NT2/D1 (cell line): ENCODE results near the gene CRPPA.
"Not testable (repeated sequence)": the region's sequence is repeated elsewhere in the genome, so short reads cannot be mapped to it uniquely, and the experiment has no call there.

Experiments used
- DNase-seq: peaks from one replicate; pipeline ENCODE4 v3.0.0-alpha.2; 2011; ENCODE audit warnings: low read depth, low spot score
- H3K27me3 ChIP-seq: 2 replicates; pipeline ENCODE4 v1.6.0; 2011; ENCODE audit warnings: mild to moderate bottlenecking; ENCODE audit not compliant: insufficient read length, insufficient read depth
- H3K36me3 ChIP-seq: 2 replicates; pipeline ENCODE4 v1.6.1; 2011; ENCODE audit warnings: mild to moderate bottlenecking, low read length, mixed read lengths; ENCODE audit not compliant: insufficient read depth, insufficient read length
- H3K4me1 ChIP-seq: 2 replicates; pipeline ENCODE4 v1.5.1; 2011; ENCODE audit not compliant: insufficient read depth, insufficient read length
- H3K4me3 ChIP-seq: 2 replicates; pipeline ENCODE4 v1.5.1; 2011; ENCODE audit warnings: low read depth; ENCODE audit not compliant: insufficient read length
- H3K9ac ChIP-seq: 2 replicates; pipeline ENCODE4 v1.6.0; 2011; ENCODE audit warnings: low read depth; ENCODE audit not compliant: insufficient read length
- H3K9me3 ChIP-seq: 2 replicates; pipeline ENCODE4 v1.5.1; 2011; ENCODE audit warnings: mild to moderate bottlenecking, low read length; ENCODE audit not compliant: insufficient read depth
- SUZ12 ChIP-seq: IDR thresholded peaks from 2 replicates; pipeline ENCODE4 v1.6.1; 2011; ENCODE audit not compliant: insufficient read length, insufficient read depth; ENCODE audit errors: extremely low read depth
- YY1 ChIP-seq: IDR thresholded peaks from 2 replicates; pipeline ENCODE4 v1.6.1; 2011; ENCODE audit not compliant: insufficient read length, insufficient read depth
- ZNF274 ChIP-seq: IDR thresholded peaks from 2 replicates; pipeline ENCODE4 v1.6.1; 2011; ENCODE audit warnings: mild to moderate bottlenecking, low read depth, low read length

The CRPPA gene

GRCh38 chr7:16455591-16455990 is 34.3 kb upstream of the CRPPA start:
- H3K9ac ChIP-seq: no peak overlapping the region
- H3K27me3 ChIP-seq: no peaks in the 10 kb centered on the region
- H3K36me3 ChIP-seq: no peaks in the 10 kb centered on the region
- no peaks in the 10 kb centered on the region for H3K9me3 ChIP-seq
- TF ChIP-seq YY1: no peak
- no peak for TF ChIP-seq ZNF274
- no peak for TF ChIP-seq SUZ12
- no peak overlapping the region for H3K4me3 ChIP-seq
- no peak for DNase-seq
- no peaks in the 10 kb centered on the region for H3K4me1 ChIP-seq

GRCh38 chr7:16450366-16450765 is 29.0 kb upstream of the CRPPA start:
- H3K4me1 ChIP-seq: no peaks in the 10 kb centered on the region
- no peaks in the 10 kb centered on the region for H3K36me3 ChIP-seq
- H3K4me3 ChIP-seq: no peak overlapping the region
- no peaks in the 10 kb centered on the region for H3K27me3 ChIP-seq
- DNase-seq: no peak
- TF ChIP-seq SUZ12 (no peak), ZNF274 (no peak), YY1 (no peak)
- no peaks in the 10 kb centered on the region for H3K9me3 ChIP-seq
- H3K9ac ChIP-seq: no peak overlapping the region

- TF ChIP-seq YY1 (no peak), SUZ12 (no peak), ZNF274 (no peak)
- no peak overlapping the region for H3K4me3 ChIP-seq
- no peaks in the 10 kb centered on the region for H3K27me3 ChIP-seq
- no peaks in the 10 kb centered on the region for H3K4me1 ChIP-seq
- H3K9ac ChIP-seq: no peak overlapping the region
- no peaks in the 10 kb centered on the region for H3K36me3 ChIP-seq
- H3K9me3 ChIP-seq: no peaks in the 10 kb centered on the region
- no peak for DNase-seq
Measured at GRCh38 chr7:16447876-16448275, 26.5 kb upstream of the CRPPA start.

GRCh38 chr7:16446508-16446907 is 25.2 kb upstream of the CRPPA start:
- no peak overlapping the region for H3K4me3 ChIP-seq
- TF ChIP-seq YY1: no peak
- no peak for TF ChIP-seq SUZ12
- TF ChIP-seq ZNF274: no peak
- DNase-seq: no peak

GRCh38 chr7:16443871-16444270 is 22.5 kb upstream of the CRPPA start:
- H3K4me3 ChIP-seq, DNase-seq, H3K9ac ChIP-seq, H3K9me3 ChIP-seq, H3K36me3 ChIP-seq, H3K27me3 ChIP-seq, H3K4me1 ChIP-seq: not testable (repeated sequence)

More at GRCh38 chr7:16446508-16446907, 25.2 kb upstream of the CRPPA start:
- H3K36me3 ChIP-seq: no peaks in the 10 kb centered on the region
- H3K9me3 ChIP-seq: no peaks in the 10 kb centered on the region
- H3K9ac ChIP-seq: no peak overlapping the region
- no peaks in the 10 kb centered on the region for H3K4me1 ChIP-seq
- H3K27me3 ChIP-seq: no peaks in the 10 kb centered on the region

GRCh38 chr7:16438988-16439387 is 17.6 kb upstream of the CRPPA start:
- no peaks in the 10 kb centered on the region for H3K36me3 ChIP-seq
- H3K4me1 ChIP-seq: no peaks in the 10 kb centered on the region
- H3K9ac ChIP-seq: no peak overlapping the region
- no peaks in the 10 kb centered on the region for H3K9me3 ChIP-seq
- no peaks in the 10 kb centered on the region for H3K27me3 ChIP-seq
- DNase-seq: no peak
- no peak for TF ChIP-seq ZNF274
- no peak overlapping the region for H3K4me3 ChIP-seq

- no peak overlapping the region for H3K9ac ChIP-seq
- no peak for TF ChIP-seq ZNF274
- TF ChIP-seq YY1: no peak
- TF ChIP-seq SUZ12: no peak
- H3K27me3 ChIP-seq: no peaks in the 10 kb centered on the region
Measured at GRCh38 chr7:16436306-16436705, 15.0 kb upstream of the CRPPA start.

DNA sequence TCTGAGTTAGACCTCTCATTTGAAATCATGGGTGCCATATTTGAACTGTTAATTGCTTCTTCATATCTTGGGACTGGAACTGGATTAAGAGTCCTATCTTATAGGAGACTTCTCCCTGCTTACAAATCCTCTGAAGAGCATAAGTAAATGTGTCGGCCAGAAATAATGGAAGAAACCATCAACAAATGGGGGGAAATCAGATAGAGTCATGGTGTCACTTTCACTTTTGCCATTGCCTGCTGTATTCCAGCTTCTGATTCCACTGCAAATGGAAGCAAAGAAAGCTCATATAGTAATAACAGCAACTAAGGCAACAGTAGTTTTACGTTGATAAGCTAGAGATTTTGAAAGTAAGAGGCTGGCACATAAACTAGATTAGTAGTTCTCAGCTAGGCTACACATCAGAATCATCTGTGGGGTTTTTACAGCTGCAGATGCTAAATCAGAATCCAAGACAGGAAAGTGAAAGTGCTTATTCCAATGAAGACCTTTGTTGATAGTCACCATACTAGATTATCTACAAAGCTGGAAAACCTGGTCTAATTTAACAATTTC is 12.3 kb upstream of the CRPPA start:
- DNase-seq: no peak
- Histone ChIP-seq H3K4me3 (no peak overlapping the region), H3K27me3 (no peaks in the 10 kb centered on the region), H3K9me3 (no peaks in the 10 kb centered on the region), H3K9ac (no peak overlapping the region), H3K4me1 (no peaks in the 10 kb centered on the region), H3K36me3 (no peaks in the 10 kb centered on the region)
- TF ChIP-seq ZNF274: no peak
- TF ChIP-seq SUZ12: no peak
- TF ChIP-seq YY1: no peak

More at GRCh38 chr7:16436306-16436705, 15.0 kb upstream of the CRPPA start:
- Histone ChIP-seq H3K4me1 (no peaks in the 10 kb centered on the region), H3K9me3 (no peaks in the 10 kb centered on the region), H3K4me3 (no peak overlapping the region), H3K36me3 (no peaks in the 10 kb centered on the region)
- no peak for DNase-seq
